NCI-H2196 (cell line): ENCODE data around the gene MMP17.
A peak's percentile ranks its signal among the peaks of the same experiment; 100 is the strongest.

Experiments
- DNase-seq: peaks from one replicate; lab custom pipeline; 2025; ENCODE audit not compliant: unreplicated experiment; lab: John Stamatoyannopoulos, UW

MMP17 gene

GRCh38 chr12:131829791-131830334 is 1.7 kb downstream of the MMP17 start:
- DNase-seq: no peak

- peak; percentile 89 for DNase-seq
Measured at GRCh38 chr12:131830335-131830913, 2.2 kb downstream of the MMP17 start.

GRCh38 chr12:131830914-131831571 is 2.9 kb downstream of the MMP17 start:
- peak; percentile 18 for DNase-seq

GRCh38 chr12:131831635-131832041 is 3.4 kb downstream of the MMP17 start:
- DNase-seq: no peak

GRCh38 chr12:131832321-131833231 is 4.4 kb downstream of the MMP17 start:
- DNase-seq: peak; percentile 54

- no peak for DNase-seq
Measured at GRCh38 chr12:131833288-131833895, 5.2 kb downstream of the MMP17 start.

GRCh38 chr12:131833896-131834641 is 5.9 kb downstream of the MMP17 start:
- peak; percentile 7 for DNase-seq

- DNase-seq: no peak
Measured at GRCh38 chr12:131834798-131835615, 6.8 kb downstream of the MMP17 start.

GRCh38 chr12:131835616-131836171 is 7.5 kb downstream of the MMP17 start:
- no peak for DNase-seq

- DNase-seq: no peak
Measured at GRCh38 chr12:131836193-131836592, 8.0 kb downstream of the MMP17 start.

- DNase-seq: no peak
Measured at GRCh38 chr12:131836714-131837397, 8.7 kb downstream of the MMP17 start.

GRCh38 chr12:131840643-131841416 is 12.6 kb downstream of the MMP17 start:
- DNase-seq: no peak

GRCh38 chr12:131841547-131841946 is 13.4 kb downstream of the MMP17 start:
- no peak for DNase-seq

GRCh38 chr12:131842169-131842568 is 14.0 kb downstream of the MMP17 start:
- no peak for DNase-seq

GRCh38 chr12:131843527-131843926 is 15.3 kb downstream of the MMP17 start:
- DNase-seq: no peak

GRCh38 chr12:131844140-131844539 is 15.9 kb downstream of the MMP17 start:
- no peak for DNase-seq

GRCh38 chr12:131844656-131845055 is 16.5 kb downstream of the MMP17 start:
- DNase-seq: no peak

GRCh38 chr12:131845121-131845520 is 16.9 kb downstream of the MMP17 start:
- DNase-seq: no peak
